HepG2 (cell line): ENCODE results near the gene KCNAB2.
"Not testable (repeated sequence)": the region's sequence is repeated elsewhere in the genome, so short reads cannot be mapped to it uniquely, and the experiment has no call there.

Experiments
- CBX5 ChIP-seq: sonication (generic); formaldehyde crosslinking; IDR thresholded peaks from 2 replicates; pipeline ENCODE4 v1.4.0; 2020; ENCODE audit warnings: missing genetic modification reagents, borderline replicate concordance
- CHD2 ChIP-seq: IDR thresholded peaks from 2 replicates; pipeline ENCODE4 v1.6.1; 2011; ENCODE audit warnings: low read depth, low read length, improper control_type of control experiment
- CTCF ChIP-seq: sonication (generic); formaldehyde crosslinking; IDR thresholded peaks from 2 replicates; pipeline ENCODE4 v1.5.0; 2020; ENCODE audit warnings: mild to moderate bottlenecking, missing genetic modification reagents, moderate library complexity
- EP300 ChIP-seq, 3 experiments: sonication (generic) in 1 of 3; formaldehyde crosslinking in 1 of 3; IDR thresholded peaks; 2 replicates each; pipeline versions ENCODE4 v1.5.1 to v1.6.1; 2011 to 2020; ENCODE audit warnings: low read depth in 2 of 3, low read length in 2 of 3, borderline replicate concordance in 1 of 3, improper control_type of control experiment in 1 of 3, mild to moderate bottlenecking in 1 of 3, missing genetic modification reagents in 1 of 3, moderate library complexity in 1 of 3
- NBN ChIP-seq: fragments of 450-650 bp; conservative IDR thresholded peaks from 2 replicates; pipeline ENCODE4 v1.6.1; 2017
- PHF20 ChIP-seq: sonication (generic); formaldehyde crosslinking; IDR thresholded peaks from 2 replicates; pipeline ENCODE4 v1.5.0; 2020; ENCODE audit warnings: mild to moderate bottlenecking, missing genetic modification reagents
- POLR2A ChIP-seq, 2 experiments: IDR thresholded peaks; 2 replicates each; pipeline ENCODE4 v1.6.1; 2011; ENCODE audit warnings: low read depth in 2 of 2, low read length in 2 of 2, mild to moderate bottlenecking in 1 of 2, moderate library complexity in 1 of 2; ENCODE audit not compliant: insufficient read depth in 1 of 2
- RAD21 ChIP-seq: fragments of 450-650 bp; formaldehyde crosslinking; IDR thresholded peaks from 2 replicates; pipeline ENCODE4 v1.5.0; 2020; ENCODE audit warnings: mild to moderate bottlenecking
- TFAP4 ChIP-seq: sonication (generic); IDR thresholded peaks from 2 replicates; pipeline ENCODE4 v1.6.1; 2016; ENCODE audit warnings: low read depth, borderline replicate concordance
- ZNF407 ChIP-seq: sonication (generic); formaldehyde crosslinking; IDR thresholded peaks from one replicate; pipeline ENCODE4 v1.5.1; 2020; ENCODE audit warnings: mild to moderate bottlenecking, missing genetic modification reagents; ENCODE audit errors: not compliant biosample characterization
- ZNF547 ChIP-seq: sonication (generic); formaldehyde crosslinking; IDR thresholded peaks from 2 replicates; pipeline ENCODE4 v1.5.1; 2020; ENCODE audit warnings: mild to moderate bottlenecking, missing genetic modification reagents
- ZNF580 ChIP-seq: IDR thresholded peaks from 2 replicates; pipeline ENCODE4 v1.6.1; 2016; ENCODE audit warnings: low read depth, borderline replicate concordance

- TF ChIP-seq TFAP4; POLR2A (IDR thresholded peaks at IDR 0.05; ENCODE audit: insufficient read depth in 1 of 2, low read depth in 2 of 2, low read length in 2 of 2); EP300 (IDR thresholded peaks at IDR 0.05; ENCODE audit: low read depth in 2 of 2, low read length in 2 of 2); EP300 (CRISPR knock-in tag; IDR thresholded peaks at IDR 0.05; ENCODE audit: borderline replicate concordance); CHD2; PHF20; RAD21 (CRISPR knock-in tag); CTCF (CRISPR knock-in tag); NBN; ZNF547; ZNF580 (CRISPR knock-in tag); CBX5 (CRISPR knock-in tag); ZNF407 (CRISPR knock-in tag): not testable (repeated sequence)
These were observed 17.9 kb downstream of the KCNAB2 start for GRCh38 chr1:6063532-6064053.
